ENCODE data around the gene CD226.

The CD226 gene

GRCh38 chr18:69890558-69890957 is 57.1 kb downstream of the CD226 start:
- H3K4me2 ChIP-seq (ENCODE audit: low read length) = no peak overlapping the region
- no peak for TF ChIP-seq CTCF (IDR thresholded peaks at IDR 0.05)
- H3K4me1 ChIP-seq = no peaks in the 10 kb centered on the region
- no peak overlapping the region for H2AFZ ChIP-seq
- no peaks in the 10 kb centered on the region for H3K9me3 ChIP-seq (ENCODE audit: control insufficient read depth, low read length)
- H3K79me2 ChIP-seq = no peaks in the 10 kb centered on the region
- H3K27me3 ChIP-seq (ENCODE audit: control insufficient read depth, insufficient read depth, low read length) = no peaks in the 10 kb centered on the region
- no peak overlapping the region for H3K27ac ChIP-seq
- no peaks in the 10 kb centered on the region for H3K36me3 ChIP-seq (ENCODE audit: control insufficient read depth, insufficient read depth, low read length)
- no peak overlapping the region for H3K4me3 ChIP-seq (ENCODE audit: low read depth, low read length)
- H3K9ac ChIP-seq = no peak overlapping the region

GRCh38 chr18:69889009-69889408 is 58.7 kb downstream of the CD226 start:
- Histone ChIP-seq H3K27me3 (ENCODE audit: control insufficient read depth, insufficient read depth, low read length) (no peaks in the 10 kb centered on the region), H3K9me3 (ENCODE audit: control insufficient read depth, low read length) (no peaks in the 10 kb centered on the region), H3K9ac (no peak overlapping the region), H3K27ac (no peak overlapping the region), H3K4me3 (ENCODE audit: low read depth, low read length) (no peak overlapping the region), H3K4me2 (ENCODE audit: low read length) (no peak overlapping the region), H2AFZ (no peak overlapping the region), H3K4me1 (no peaks in the 10 kb centered on the region), H3K79me2 (no peaks in the 10 kb centered on the region), H3K36me3 (ENCODE audit: control insufficient read depth, insufficient read depth, low read length) (no peaks in the 10 kb centered on the region)
- no peak for TF ChIP-seq CTCF (IDR thresholded peaks at IDR 0.05)

DNA sequence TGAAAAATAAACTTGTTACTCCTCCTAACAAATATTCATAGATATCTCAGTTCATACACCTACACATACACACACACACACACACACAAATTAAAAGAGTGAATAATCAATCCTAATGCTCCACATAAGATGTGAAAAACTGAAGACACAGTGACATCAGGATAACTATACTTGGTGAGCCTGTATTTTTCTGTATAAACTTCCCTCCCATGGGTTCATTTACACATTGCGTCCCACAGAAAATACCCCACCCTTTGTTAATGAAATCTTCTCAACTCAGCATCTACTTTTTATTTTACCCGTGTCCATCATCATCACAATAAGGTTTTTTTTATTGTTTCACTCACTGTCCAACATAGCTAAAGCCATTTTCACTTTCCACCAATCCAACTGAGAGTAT is 60.4 kb downstream of the CD226 start:
- no peaks in the 10 kb centered on the region for H3K79me2 ChIP-seq
- no peaks in the 10 kb centered on the region for H3K36me3 ChIP-seq (ENCODE audit: control insufficient read depth, insufficient read depth, low read length)
- H3K27ac ChIP-seq = no peak overlapping the region
- H3K9me3 ChIP-seq (ENCODE audit: control insufficient read depth, low read length) = no peaks in the 10 kb centered on the region
- no peak overlapping the region for H3K4me2 ChIP-seq (ENCODE audit: low read length)
- no peaks in the 10 kb centered on the region for H3K27me3 ChIP-seq (ENCODE audit: control insufficient read depth, insufficient read depth, low read length)
- peaks cover under 1% of the 10 kb centered on the region for H3K4me1 ChIP-seq
- no peak overlapping the region for H3K4me3 ChIP-seq (ENCODE audit: low read depth, low read length)
- TF ChIP-seq CTCF (IDR thresholded peaks at IDR 0.05) = no peak
- H3K9ac ChIP-seq = no peak overlapping the region
- H2AFZ ChIP-seq = no peak overlapping the region

DNA sequence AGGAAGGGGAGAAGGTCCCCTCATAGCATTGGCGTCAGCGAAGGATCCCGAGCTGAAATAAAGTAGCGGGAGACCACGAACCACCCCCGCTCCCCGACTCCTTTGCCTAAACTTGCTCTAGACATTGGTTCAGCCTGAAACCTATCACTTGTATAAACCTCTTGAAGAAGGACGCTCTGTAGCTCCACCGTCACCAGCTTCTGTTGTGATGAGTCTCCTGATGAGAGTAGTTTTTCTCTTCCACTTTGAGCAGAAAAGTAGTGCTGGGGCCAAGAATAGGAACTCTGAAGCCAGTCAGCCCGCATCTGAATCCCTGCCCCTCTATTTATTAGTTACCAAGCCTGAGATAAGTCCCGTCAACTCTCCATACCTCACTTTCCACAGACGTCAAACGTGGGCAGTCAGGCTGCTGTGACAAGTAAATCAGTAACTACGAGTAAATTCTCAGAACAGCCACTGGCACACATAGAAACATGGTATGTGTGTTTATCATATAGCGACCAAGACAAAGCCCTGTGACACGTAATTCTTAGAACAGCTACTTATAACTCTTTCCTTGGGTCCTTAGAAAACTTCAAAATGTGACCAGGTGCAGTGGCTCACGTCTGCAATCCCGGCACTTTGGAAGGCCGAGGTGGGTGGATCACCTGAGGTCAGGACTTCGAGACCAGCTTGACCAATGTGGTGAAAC is 61.7 kb downstream of the CD226 start:
- H3K9me3 ChIP-seq (ENCODE audit: control insufficient read depth, low read length) = no peaks in the 10 kb centered on the region
- TF ChIP-seq CTCF (IDR thresholded peaks at IDR 0.05) = no peak
- H3K27me3 ChIP-seq (ENCODE audit: control insufficient read depth, insufficient read depth, low read length) = no peaks in the 10 kb centered on the region
- no peak overlapping the region for H2AFZ ChIP-seq
- no peak overlapping the region for H3K4me3 ChIP-seq (ENCODE audit: low read depth, low read length)
- H3K9ac ChIP-seq = no peak overlapping the region
- no peaks in the 10 kb centered on the region for H3K36me3 ChIP-seq (ENCODE audit: control insufficient read depth, insufficient read depth, low read length)
- H3K4me2 ChIP-seq (ENCODE audit: low read length) = no peak overlapping the region
- H3K4me1 ChIP-seq = peaks cover 6% of the 10 kb centered on the region
- no peak overlapping the region for H3K27ac ChIP-seq
- no peaks in the 10 kb centered on the region for H3K79me2 ChIP-seq

- Histone ChIP-seq H3K79me2 (no peaks in the 10 kb centered on the region), H3K36me3 (ENCODE audit: control insufficient read depth, insufficient read depth, low read length) (no peaks in the 10 kb centered on the region), H3K4me3 (ENCODE audit: low read depth, low read length) (no peak overlapping the region), H3K4me2 (ENCODE audit: low read length) (no peak overlapping the region), H3K27ac (no peak overlapping the region), H3K9me3 (ENCODE audit: control insufficient read depth, low read length) (no peaks in the 10 kb centered on the region), H3K9ac (no peak overlapping the region), H3K4me1 (peaks cover 6% of the 10 kb centered on the region), H3K27me3 (ENCODE audit: control insufficient read depth, insufficient read depth, low read length) (no peaks in the 10 kb centered on the region), H2AFZ (no peak overlapping the region)
- TF ChIP-seq CTCF (IDR thresholded peaks at IDR 0.05) = no peak
Measured at GRCh38 chr18:69885355-69885754, 62.3 kb downstream of the CD226 start.
